ENCODE data around the gene SAV1. TPM values are rescaled to one million over a fixed set of nuclear protein-coding genes. Genes with fewer than 3 reads are reported as not detected.

SAV1 gene
- total RNA-seq, 1 donor from 2014 or later, result 26.7 TPM

Other genes starting within 250 kb of the SAV1 start
- 14.3 TPM for gene MAP4K5, start 135.7 kb downstream of the SAV1 start, total RNA-seq
- 1.1 TPM for gene ATL1, start 108.2 kb downstream of the SAV1 start, total RNA-seq
- 22.2 TPM for gene NIN, start 162.9 kb upstream of the SAV1 start, total RNA-seq
- not detected for gene ABHD12B, start 203.7 kb upstream of the SAV1 start, total RNA-seq

Measured in Right ventricle myocardium inferior (tissue), 1 donor.